K562 (cell line): ENCODE results near the gene ARHGAP24. TPM values are rescaled to one million over a fixed set of nuclear protein-coding genes. Genes with fewer than 3 reads are reported as not detected.

Source experiments
- ATAC-seq: fragments of 200-7000 bp; cut with Tn5 transposase; 3 replicates; pipeline ENCODE4 v1.9.1; 2020; ENCODE audit warnings: moderate library complexity
- BruUV-seq: library from RNA; stranded (reverse); fragments of 400-500 nt; replicated peaks from 2 replicates; lab custom pipeline; 2021; lab: Mats Ljungman, UMichigan
- CTCF ChIA-PET: fragments of 300-600 bp; formaldehyde crosslinking; extraction: SDS; loops from one replicate; lab custom pipeline; 2021; ENCODE audit warnings: low intra/inter-chr PET ratio; lab: Yijun Ruan, JAX
- POLR2A ChIA-PET: fragments of 300-600, 350-650 bp; sonication (Branson Sonifier 250); formaldehyde crosslinking; extraction: SDS; loops from one replicate; lab custom pipeline; 2021; ENCODE audit warnings: antibody characterized with exemption, inconsistent platforms; lab: Yijun Ruan, JAX
- DNase-seq, 4 experiments: peaks; one replicate each; pipeline versions ENCODE4 v3.0.0 to v3.0.0-alpha.2; 2011 to 2018; ENCODE audit warnings: low spot score in 3 of 4, mixed read lengths in 3 of 4; ENCODE audit errors: extremely low read depth in 1 of 4
- FAIRE-seq: peaks from 2 replicates; lab custom pipeline; 2011; peaks lifted over from hg19 to GRCh38; lab: Jason Lieb, UNC
- H2AFZ ChIP-seq: 2 replicates; pipeline ENCODE4 v1.6.0; 2011; ENCODE audit warnings: low read depth, low read length, control low read depth, inconsistent platforms
- H3K27ac ChIP-seq: fragments of 200-600 bp; 3 replicates; pipeline ENCODE4 v1.8.0; 2011; ENCODE audit warnings: low read depth, mild to moderate bottlenecking, control low read depth, inconsistent platforms, low read length, moderate library complexity, mixed read lengths; ENCODE audit errors: extremely low read depth
- H3K27me3 ChIP-seq, 2 experiments: fragments of 300-600 bp in 1 of 2; 2 replicates in 1 of 2; 3 replicates in 1 of 2; pipeline versions ENCODE4 v1.6.0 to v1.8.0; 2011; ENCODE audit warnings: inconsistent platforms in 2 of 2, low read length in 2 of 2, mild to moderate bottlenecking in 1 of 2, mixed read lengths in 1 of 2, moderate library complexity in 1 of 2; ENCODE audit not compliant: control insufficient read depth in 2 of 2, insufficient read depth in 2 of 2
- H3K36me3 ChIP-seq: fragments of 300-600 bp; 3 replicates; pipeline ENCODE4 v1.8.0; 2011; ENCODE audit warnings: mild to moderate bottlenecking, low read length, inconsistent platforms; ENCODE audit not compliant: control insufficient read depth, insufficient read depth
- H3K4me1 ChIP-seq, 2 experiments: fragments of 200-600 bp in 1 of 2; replicated peaks in 1 of 2; 2 replicates in 1 of 2; 3 replicates in 1 of 2; pipeline versions ENCODE4 v1.5.1 to v1.8.0; 2011; ENCODE audit warnings: inconsistent platforms in 2 of 2, low read length in 2 of 2, mild to moderate bottlenecking in 1 of 2, mixed read lengths in 1 of 2, moderate library complexity in 1 of 2; ENCODE audit not compliant: control insufficient read depth in 2 of 2, insufficient read depth in 2 of 2
- H3K4me2 ChIP-seq: 2 replicates; pipeline ENCODE4 v1.6.1; 2011; ENCODE audit warnings: low read length, control low read depth, inconsistent platforms, mixed read lengths; ENCODE audit not compliant: insufficient read depth
- H3K4me3 ChIP-seq: fragments of 200-600 bp; sonication (generic), shearing (Covaris generic); 2 replicates; pipeline ENCODE4 v1.5.1; 2016; ENCODE audit warnings: control low read depth, inconsistent platforms
- H3K79me2 ChIP-seq: fragments of 200-600 bp; 3 replicates; pipeline ENCODE4 v1.8.0; 2011; ENCODE audit warnings: low read length, inconsistent platforms; ENCODE audit not compliant: control insufficient read depth, insufficient read depth
- H3K9ac ChIP-seq, 2 experiments: 2 replicates each; pipeline versions ENCODE4 v1.6.0 to v1.6.1; 2011; ENCODE audit warnings: low read depth in 2 of 2, low read length in 2 of 2, control low read depth in 1 of 2, inconsistent platforms in 1 of 2, mild to moderate bottlenecking in 1 of 2, mixed read lengths in 1 of 2; ENCODE audit not compliant: insufficient read depth in 1 of 2
- H3K9me1 ChIP-seq: one replicate; pipeline ENCODE4 v1.6.0; 2011; ENCODE audit warnings: inconsistent platforms, mild to moderate bottlenecking, low read length, moderate library complexity; ENCODE audit not compliant: control insufficient read depth, insufficient read depth
- H3K9me3 ChIP-seq: replicated peaks from 2 replicates; pipeline ENCODE4 v1.5.1; 2011; ENCODE audit warnings: low read depth, low read length, inconsistent platforms; ENCODE audit not compliant: control insufficient read depth, insufficient read depth
- H4K20me1 ChIP-seq: replicated peaks from 2 replicates; pipeline ENCODE4 v1.6.1; 2011; ENCODE audit warnings: low read length, inconsistent platforms, mixed read lengths; ENCODE audit not compliant: control insufficient read depth, insufficient read depth
- CC2D1A ChIP-seq: fragments of 450-650 bp; IDR thresholded peaks from 2 replicates; pipeline ENCODE4 v1.6.1; 2017; ENCODE audit warnings: mild to moderate bottlenecking
- EWSR1 ChIP-seq: fragments of 450-650 bp; IDR thresholded peaks from 2 replicates; pipeline ENCODE4 v1.6.1; 2018; ENCODE audit warnings: borderline replicate concordance, mild to moderate bottlenecking, low read depth, moderate library complexity; ENCODE audit not compliant: partially characterized antibody
- GTF2F1 ChIP-seq: IDR thresholded peaks from 2 replicates; pipeline ENCODE4 v1.6.1; 2011; ENCODE audit warnings: low read depth, low read length, improper control_type of control experiment
- JUND ChIP-seq, 2 experiments: IDR thresholded peaks; 2 replicates in 1 of 2; 3 replicates in 1 of 2; pipeline ENCODE4 v1.6.1; 2011; ENCODE audit warnings: borderline replicate concordance in 2 of 2, low read depth in 2 of 2, low read length in 2 of 2, improper control_type of control experiment in 1 of 2, missing biosample characterization in 1 of 2, missing genetic modification characterization in 1 of 2, missing genetic modification reagents in 1 of 2
- PHF21A ChIP-seq: fragments of 450-650 bp; IDR thresholded peaks from 2 replicates; pipeline ENCODE4 v1.6.1; 2017; ENCODE audit warnings: low read depth, borderline replicate concordance
- RAD51 ChIP-seq: fragments of 450-650 bp; IDR thresholded peaks from 2 replicates; pipeline ENCODE4 v1.7.1; 2016; ENCODE audit warnings: low read depth, mild to moderate bottlenecking, borderline replicate concordance
- RCOR1 ChIP-seq, 2 experiments: IDR thresholded peaks; 2 replicates each; pipeline ENCODE4 v1.6.1; 2012; ENCODE audit warnings: low read depth in 2 of 2, low read length in 2 of 2, borderline replicate concordance in 1 of 2, improper control_type of control experiment in 1 of 2
- SMARCA4 ChIP-seq: fragments of 450-650 bp; IDR thresholded peaks from 2 replicates; pipeline ENCODE4 v1.6.1; 2016
- TOE1 ChIP-seq, 2 experiments: fragments of 450-650 bp in 1 of 2; sonication (generic) in 1 of 2; formaldehyde crosslinking in 1 of 2; IDR thresholded peaks; 2 replicates each; pipeline versions ENCODE4 v1.7.1 to v1.8.0; 2016 to 2022; ENCODE audit warnings: borderline replicate concordance in 2 of 2, mild to moderate bottlenecking in 2 of 2, antibody characterized with exemption in 1 of 2, inconsistent platforms in 1 of 2, low read depth in 1 of 2, missing genetic modification reagents in 1 of 2, moderate library complexity in 1 of 2
- ZKSCAN8 ChIP-seq: fragments of 200-800 bp; sonication (Bioruptor generic); IDR thresholded peaks from 2 replicates; pipeline ENCODE4 v1.6.1; 2016; ENCODE audit warnings: missing genetic modification characterization, missing compliant biosample characterization
- ZNF133 ChIP-seq: fragments of 250-450 bp; sonication (Bioruptor Pico); IDR thresholded peaks from 2 replicates; pipeline ENCODE4 v1.4.0; 2020; ENCODE audit warnings: mild to moderate bottlenecking
- ZNF217 ChIP-seq: sonication (generic); formaldehyde crosslinking; IDR thresholded peaks from 2 replicates; pipeline ENCODE4 v1.8.0; 2022; ENCODE audit warnings: mild to moderate bottlenecking, missing genetic modification reagents
- WGBS: fragments of 100-300 bp; shearing (Covaris generic); methylation state at CpG from one replicate; pipeline ENCODE4 v1.1.6; 2016; ENCODE audit warnings: low coverage, mixed read lengths; ENCODE audit not compliant: insufficient coverage; ENCODE audit errors: missing lambda C conversion rate; 5-methylcytosine and 5-hydroxymethylcytosine counted together
- in situ Hi-C: fragments of 300-500 bp; cut with MboI; formaldehyde crosslinking; loops from 4 replicates; pipeline ENCODE4 v1.15.0; 2018; ENCODE audit warnings: inconsistent platforms, mixed read lengths
- intact Hi-C: fragments of 100-400 bp; cut with micrococcal nuclease; formaldehyde crosslinking; loops from 2 replicates; pipeline ENCODE4 v1.14.2; 2022
- polyA plus RNA-seq, 8 experiments: library from polyadenylated mRNA; depleted of rRNA in 4 of 8; stranded (reverse) in 5 of 8; unstranded in 3 of 8; fragments of >200 nt; fragmentation: Nextera tagmentation in 2 of 8; fragmentation: Illumina TruSeq in 1 of 8; extraction: Ambion mirVana in 2 of 8; extraction: Trizol in 1 of 8; gene quantifications; 2 replicates each; pipeline versions ENCODE4 v1.2.1 to v1.2.3, GENCODE V29; 2011 to 2014; ENCODE audit warnings: inconsistent platforms in 1 of 8, missing spikeins in 1 of 8
- total RNA-seq, 7 experiments: library from RNA; depleted of rRNA in 6 of 7; stranded (reverse); fragments of >200 nt in 6 of 7; fragmentation: Illumina TruSeq in 2 of 7; extraction: Trizol in 2 of 7; gene quantifications; 2 replicates each; pipeline versions ENCODE4 v1.2.1 to v1.2.3, GENCODE V29; 2011 to 2021; ENCODE audit warnings: low replicate concordance in 1 of 7
- TF ChIP-seq, protein P1 (sequence below): fragments of 450-650 bp; IDR thresholded peaks from 2 replicates; pipeline ENCODE4 v1.6.1; 2017; ENCODE audit warnings: antibody characterized with exemption, mild to moderate bottlenecking
- TF ChIP-seq, protein P2 (sequence below): fragments of 250-450 bp; sonication (Bioruptor Pico); IDR thresholded peaks from 2 replicates; pipeline ENCODE4 v1.4.0; 2020; ENCODE audit warnings: mild to moderate bottlenecking

The ARHGAP24 gene
- total and polyA plus RNA-seq, 9 of the 15 experiments (the other 6 are each of a cell fraction or from before 2014, with no cell fraction given): 8.0 to 22.6 (median 14.0) TPM

DNA sequence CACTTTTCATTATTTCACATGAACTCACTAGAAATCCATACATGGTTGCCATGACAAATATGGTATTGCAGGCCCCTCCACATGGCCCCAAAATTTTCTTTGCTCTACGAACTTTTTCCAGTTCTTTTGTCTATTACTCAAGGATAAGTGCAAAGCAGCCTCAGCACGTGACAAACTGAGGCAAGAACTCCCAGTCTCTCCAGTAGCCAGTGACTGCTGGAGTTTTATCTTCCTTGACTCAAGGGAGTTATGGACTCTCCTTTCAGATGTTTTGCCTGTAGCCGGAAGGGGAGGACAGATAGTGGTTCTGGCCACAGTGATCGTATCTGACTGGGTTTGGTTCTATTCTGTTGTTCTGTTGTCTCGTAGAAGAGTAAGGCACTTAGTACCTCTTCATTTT is 105.5 kb downstream of the ARHGAP24 start:
- no peaks in the 10 kb centered on the region for H3K9me3 ChIP-seq
- no peak overlapping the region; the same call in 1 of the 2 replicates for H3K4me3 ChIP-seq
- peaks cover 0 to 9% of the 10 kb centered on the region in 2 experiments; a peak in 3 of 5 replicates for H3K4me1 ChIP-seq
- CTCF ChIA-PET: no interaction called here
- DNase-seq (peak; percentile 23 to 82 (median 32)), ATAC-seq (peak; percentile 72), FAIRE-seq (peak; percentile 95)
- no TSS peak for BruUV-seq
- peaks cover 76% of the 10 kb centered on the region for H3K79me2 ChIP-seq
- peak overlapping the region in 1 of 2 experiments; percentile 27; a peak in 1 of 4 replicates for H3K9ac ChIP-seq
- WGBS: 0% methylated on average over 5 of the region's 5 CpGs
- no peaks in the 10 kb centered on the region for H4K20me1 ChIP-seq
- in situ Hi-C loops (no loop called here), intact Hi-C loops (no loop called here)
- peak overlapping the region; percentile 35; the same call in 1 of the 2 replicates for H2AFZ ChIP-seq
- POLR2A ChIA-PET: no interaction called here
- peak overlapping the region; percentile 67 for H3K27ac ChIP-seq
- H3K4me2 ChIP-seq: peak overlapping the region; percentile 68
- no peaks in the 10 kb centered on the region for H3K27me3 ChIP-seq
- no peaks in the 10 kb centered on the region for H3K9me1 ChIP-seq
- H3K36me3 ChIP-seq: no peaks in the 10 kb centered on the region
- TF ChIP-seq, protein P1, sequence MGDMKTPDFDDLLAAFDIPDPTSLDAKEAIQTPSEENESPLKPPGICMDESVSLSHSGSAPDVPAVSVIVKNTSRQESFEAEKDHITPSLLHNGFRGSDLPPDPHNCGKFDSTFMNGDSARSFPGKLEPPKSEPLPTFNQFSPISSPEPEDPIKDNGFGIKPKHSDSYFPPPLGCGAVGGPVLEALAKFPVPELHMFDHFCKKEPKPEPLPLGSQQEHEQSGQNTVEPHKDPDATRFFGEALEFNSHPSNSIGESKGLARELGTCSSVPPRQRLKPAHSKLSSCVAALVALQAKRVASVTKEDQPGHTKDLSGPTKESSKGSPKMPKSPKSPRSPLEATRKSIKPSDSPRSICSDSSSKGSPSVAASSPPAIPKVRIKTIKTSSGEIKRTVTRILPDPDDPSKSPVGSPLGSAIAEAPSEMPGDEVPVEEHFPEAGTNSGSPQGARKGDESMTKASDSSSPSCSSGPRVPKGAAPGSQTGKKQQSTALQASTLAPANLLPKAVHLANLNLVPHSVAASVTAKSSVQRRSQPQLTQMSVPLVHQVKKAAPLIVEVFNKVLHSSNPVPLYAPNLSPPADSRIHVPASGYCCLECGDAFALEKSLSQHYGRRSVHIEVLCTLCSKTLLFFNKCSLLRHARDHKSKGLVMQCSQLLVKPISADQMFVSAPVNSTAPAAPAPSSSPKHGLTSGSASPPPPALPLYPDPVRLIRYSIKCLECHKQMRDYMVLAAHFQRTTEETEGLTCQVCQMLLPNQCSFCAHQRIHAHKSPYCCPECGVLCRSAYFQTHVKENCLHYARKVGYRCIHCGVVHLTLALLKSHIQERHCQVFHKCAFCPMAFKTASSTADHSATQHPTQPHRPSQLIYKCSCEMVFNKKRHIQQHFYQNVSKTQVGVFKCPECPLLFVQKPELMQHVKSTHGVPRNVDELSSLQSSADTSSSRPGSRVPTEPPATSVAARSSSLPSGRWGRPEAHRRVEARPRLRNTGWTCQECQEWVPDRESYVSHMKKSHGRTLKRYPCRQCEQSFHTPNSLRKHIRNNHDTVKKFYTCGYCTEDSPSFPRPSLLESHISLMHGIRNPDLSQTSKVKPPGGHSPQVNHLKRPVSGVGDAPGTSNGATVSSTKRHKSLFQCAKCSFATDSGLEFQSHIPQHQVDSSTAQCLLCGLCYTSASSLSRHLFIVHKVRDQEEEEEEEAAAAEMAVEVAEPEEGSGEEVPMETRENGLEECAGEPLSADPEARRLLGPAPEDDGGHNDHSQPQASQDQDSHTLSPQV: peak; percentile 21; the same call in 1 of the 2 replicates
- TF ChIP-seq GTF2F1 (no peak), EWSR1 (no peak), JUND (IDR thresholded peaks at IDR 0.05; ENCODE audit: borderline replicate concordance, low read depth, low read length) (peak; percentile 11; the same call in 1 of the 2 replicates), JUND (tag; IDR thresholded peaks at IDR 0.05; ENCODE audit: borderline replicate concordance, low read depth, low read length) (peak; percentile 44; the same call in 1 of the 3 replicates), ZKSCAN8 (no peak), RAD51 (peak; percentile 78), SMARCA4 (peak; percentile 81), ZNF217 (CRISPR knock-in tag) (no peak), RCOR1 (IDR thresholded peaks at IDR 0.05; ENCODE audit: borderline replicate concordance in 1 of 2, low read depth in 2 of 2, low read length in 2 of 2) (peak in 1 of 2 experiments; percentile 69; a peak in 2 of 4 replicates), CC2D1A (0 out of 2 replicates have a peak, but pooled peaks have one; percentile 20), PHF21A (no peak), ZNF133 (CRISPR knock-in tag) (no peak), TOE1 (IDR thresholded peaks at IDR 0.05; ENCODE audit: borderline replicate concordance) (peak; percentile 72), TOE1 (CRISPR knock-in tag; IDR thresholded peaks at IDR 0.05; ENCODE audit: borderline replicate concordance, low read depth) (no peak)
- TF ChIP-seq, protein P2, sequence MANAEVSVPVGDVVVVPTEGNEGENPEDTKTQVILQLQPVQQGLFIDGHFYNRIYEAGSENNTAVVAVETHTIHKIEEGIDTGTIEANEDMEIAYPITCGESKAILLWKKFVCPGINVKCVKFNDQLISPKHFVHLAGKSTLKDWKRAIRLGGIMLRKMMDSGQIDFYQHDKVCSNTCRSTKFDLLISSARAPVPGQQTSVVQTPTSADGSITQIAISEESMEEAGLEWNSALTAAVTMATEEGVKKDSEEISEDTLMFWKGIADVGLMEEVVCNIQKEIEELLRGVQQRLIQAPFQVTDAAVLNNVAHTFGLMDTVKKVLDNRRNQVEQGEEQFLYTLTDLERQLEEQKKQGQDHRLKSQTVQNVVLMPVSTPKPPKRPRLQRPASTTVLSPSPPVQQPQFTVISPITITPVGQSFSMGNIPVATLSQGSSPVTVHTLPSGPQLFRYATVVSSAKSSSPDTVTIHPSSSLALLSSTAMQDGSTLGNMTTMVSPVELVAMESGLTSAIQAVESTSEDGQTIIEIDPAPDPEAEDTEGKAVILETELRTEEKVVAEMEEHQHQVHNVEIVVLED: 0 out of 2 replicates have a peak, but pooled peaks have one; percentile 9
